Calu3 (cell line): Measurements from ENCODE around the gene SLC41A3. TPM values are rescaled to one million over a fixed set of nuclear protein-coding genes. Genes with fewer than 3 reads are reported as not detected.
A peak's percentile ranks its signal among the peaks of the same experiment; 100 is the strongest.

Experiments used
- BruUV-seq: library from RNA; stranded (reverse); fragments of 400-500 nt; replicated peaks from 2 replicates; lab custom pipeline; 2021; lab: Mats Ljungman, UMichigan
- CTCF ChIA-PET: fragments of 300-600 bp; sonication (Branson Sonifier 250); formaldehyde crosslinking; loops from one replicate; lab custom pipeline; 2022; ENCODE audit warnings: antibody characterized with exemption; lab: Charles Lee
- DNase-seq: peaks from one replicate; pipeline ENCODE4 v3.0.0; 2022
- H3K27ac Mint-ChIP-seq: one replicate; pipeline ENCODE4 v1.8.0; 2022; ENCODE audit warnings: mixed read lengths; ENCODE audit not compliant: unreplicated experiment
- H3K27me3 Mint-ChIP-seq: one replicate; pipeline ENCODE4 v1.8.0; 2022; ENCODE audit warnings: mixed read lengths; ENCODE audit not compliant: unreplicated experiment
- H3K36me3 Mint-ChIP-seq: one replicate; pipeline ENCODE4 v1.8.0; 2022; ENCODE audit warnings: mild to moderate bottlenecking, moderate library complexity, mixed read lengths; ENCODE audit not compliant: insufficient read depth, unreplicated experiment
- H3K4me1 Mint-ChIP-seq: one replicate; pipeline ENCODE4 v1.8.0; 2022; ENCODE audit warnings: mild to moderate bottlenecking, low read depth, mixed read lengths; ENCODE audit not compliant: unreplicated experiment
- H3K4me3 Mint-ChIP-seq: one replicate; pipeline ENCODE4 v1.8.0; 2022; ENCODE audit warnings: mild to moderate bottlenecking, low read depth, moderate library complexity, mixed read lengths; ENCODE audit not compliant: unreplicated experiment
- H3K9me3 Mint-ChIP-seq: one replicate; pipeline ENCODE4 v1.8.0; 2022; ENCODE audit warnings: low read depth, mixed read lengths; ENCODE audit not compliant: unreplicated experiment
- intact Hi-C: fragments of 100-400 bp; cut with micrococcal nuclease; formaldehyde crosslinking; loops from one replicate; pipeline ENCODE4 v1.10.0; 2022; ENCODE audit not compliant: unreplicated experiment
- total RNA-seq: library from RNA; stranded (reverse); gene quantifications from 2 replicates; pipeline ENCODE4 v1.2.3, GENCODE V29; 2022
- TF ChIP-seq, protein P1 (sequence below): fragments of 200-600 bp; IDR thresholded peaks from one replicate; pipeline ENCODE4 v1.8.0; 2022; ENCODE audit warnings: antibody characterized with exemption; ENCODE audit not compliant: unreplicated experiment

SLC41A3 gene
- total RNA-seq, 1 experiment from 2014 or later: 101 TPM

DNA sequence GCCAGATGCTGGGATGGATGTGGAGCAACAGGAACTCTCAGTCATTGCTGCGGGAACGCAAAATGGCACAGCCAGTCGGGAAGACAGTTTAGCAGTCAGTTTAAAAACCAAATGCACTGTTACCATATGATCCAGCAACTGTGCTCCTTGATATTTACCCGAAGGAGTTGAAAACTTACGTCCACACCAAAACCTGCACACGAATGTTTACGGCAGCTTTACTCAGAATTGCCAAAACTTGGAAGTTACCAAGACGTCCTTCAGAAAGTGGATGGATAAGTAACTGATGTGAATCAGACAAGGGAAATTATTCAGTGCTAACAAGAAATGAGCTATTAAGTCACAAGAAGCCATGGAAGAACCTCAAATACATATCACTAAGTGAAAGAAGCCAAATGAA, 36.1 kb upstream of the SLC41A3 start:
- peaks cover 8% of the 10 kb centered on the region for H3K4me1 Mint-ChIP-seq
- H3K36me3 Mint-ChIP-seq: no peaks in the 10 kb centered on the region
- BruUV-seq: no TSS peak
- TF ChIP-seq, protein P1, sequence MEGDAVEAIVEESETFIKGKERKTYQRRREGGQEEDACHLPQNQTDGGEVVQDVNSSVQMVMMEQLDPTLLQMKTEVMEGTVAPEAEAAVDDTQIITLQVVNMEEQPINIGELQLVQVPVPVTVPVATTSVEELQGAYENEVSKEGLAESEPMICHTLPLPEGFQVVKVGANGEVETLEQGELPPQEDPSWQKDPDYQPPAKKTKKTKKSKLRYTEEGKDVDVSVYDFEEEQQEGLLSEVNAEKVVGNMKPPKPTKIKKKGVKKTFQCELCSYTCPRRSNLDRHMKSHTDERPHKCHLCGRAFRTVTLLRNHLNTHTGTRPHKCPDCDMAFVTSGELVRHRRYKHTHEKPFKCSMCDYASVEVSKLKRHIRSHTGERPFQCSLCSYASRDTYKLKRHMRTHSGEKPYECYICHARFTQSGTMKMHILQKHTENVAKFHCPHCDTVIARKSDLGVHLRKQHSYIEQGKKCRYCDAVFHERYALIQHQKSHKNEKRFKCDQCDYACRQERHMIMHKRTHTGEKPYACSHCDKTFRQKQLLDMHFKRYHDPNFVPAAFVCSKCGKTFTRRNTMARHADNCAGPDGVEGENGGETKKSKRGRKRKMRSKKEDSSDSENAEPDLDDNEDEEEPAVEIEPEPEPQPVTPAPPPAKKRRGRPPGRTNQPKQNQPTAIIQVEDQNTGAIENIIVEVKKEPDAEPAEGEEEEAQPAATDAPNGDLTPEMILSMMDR: no peak
- no peak overlapping the region for H3K4me3 Mint-ChIP-seq
- peaks cover 17% of the 10 kb centered on the region for H3K27me3 Mint-ChIP-seq
- H3K9me3 Mint-ChIP-seq: peaks cover 3% of the 10 kb centered on the region
- CTCF ChIA-PET: interaction anchor here (0.7 kb wide), 1 partner anchor 14 kb away, joined by 3 read pairs; no protein-coding TSS in a partner anchor
- H3K27ac Mint-ChIP-seq: no peak overlapping the region
- intact Hi-C loops: loop anchor here (10.0 kb wide), 1 partner anchor 195 kb away; no protein-coding TSS in a partner anchor
- DNase-seq: no peak

DNA sequence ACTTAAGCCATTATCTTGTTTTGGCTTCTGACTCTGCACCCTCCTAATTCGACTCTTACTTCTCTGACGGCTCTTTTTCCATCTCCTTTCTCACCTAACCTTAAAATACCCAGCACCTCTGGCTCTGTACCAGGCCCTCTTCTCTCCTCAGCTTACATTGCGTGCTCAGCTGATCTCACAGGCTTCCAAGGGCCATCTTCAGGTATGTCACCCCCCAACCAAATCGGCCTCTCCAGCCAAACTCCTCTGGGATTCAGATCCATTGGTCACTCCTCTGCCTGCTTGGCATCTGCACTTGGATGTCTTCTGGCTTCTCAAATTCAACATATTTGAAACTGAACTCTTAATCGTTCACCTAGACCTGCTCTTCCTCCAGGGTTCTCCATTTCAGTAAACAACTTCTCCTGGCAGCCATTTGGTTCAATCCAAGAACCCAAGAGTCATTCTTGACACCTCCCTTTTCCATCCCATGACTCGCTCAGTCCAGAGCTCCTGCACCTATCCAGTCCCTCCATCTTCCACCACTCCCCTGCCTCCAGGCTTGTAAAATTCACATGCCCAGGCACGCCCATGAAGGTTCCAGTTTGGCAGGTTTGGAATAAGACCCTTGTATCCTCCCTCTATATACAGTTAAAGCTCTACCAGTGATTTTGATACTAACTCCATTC, 35.2 kb upstream of the SLC41A3 start:
- DNase-seq: peak; percentile 0
- TF ChIP-seq, protein P1: no peak
- no TSS peak for BruUV-seq
- Mint-ChIP-seq H3K4me3 (no peak overlapping the region), H3K36me3 (no peaks in the 10 kb centered on the region), H3K4me1 (peaks cover 8% of the 10 kb centered on the region), H3K9me3 (peaks cover 3% of the 10 kb centered on the region), H3K27ac (no peak overlapping the region), H3K27me3 (peaks cover 17% of the 10 kb centered on the region)
- CTCF ChIA-PET: no interaction called here
- intact Hi-C loops: no loop called here

GRCh38 chr3:126118591-126118990, 34.7 kb upstream of the SLC41A3 start:
- TF ChIP-seq, protein P1: no peak
- CTCF ChIA-PET: no interaction called here
- DNase-seq: peak; percentile 2
- BruUV-seq: no TSS peak
- H3K36me3 Mint-ChIP-seq: no peaks in the 10 kb centered on the region
- H3K27me3 Mint-ChIP-seq: peaks cover 17% of the 10 kb centered on the region
- H3K4me3 Mint-ChIP-seq: no peak overlapping the region
- H3K9me3 Mint-ChIP-seq: peaks cover 3% of the 10 kb centered on the region
- no peak overlapping the region for H3K27ac Mint-ChIP-seq
- H3K4me1 Mint-ChIP-seq: peaks cover 8% of the 10 kb centered on the region
- intact Hi-C loops: no loop called here

GRCh38 chr3:126117786-126118185, 33.9 kb upstream of the SLC41A3 start:
- BruUV-seq: no TSS peak
- peaks cover 17% of the 10 kb centered on the region for H3K27me3 Mint-ChIP-seq
- no peak overlapping the region for H3K4me3 Mint-ChIP-seq
- no peaks in the 10 kb centered on the region for H3K36me3 Mint-ChIP-seq
- peaks cover 3% of the 10 kb centered on the region for H3K9me3 Mint-ChIP-seq
- intact Hi-C loops: no loop called here
- H3K27ac Mint-ChIP-seq: no peak overlapping the region
- TF ChIP-seq, protein P1: no peak
- no peak for DNase-seq
- H3K4me1 Mint-ChIP-seq: peaks cover 8% of the 10 kb centered on the region
- CTCF ChIA-PET: interaction anchor here (0.7 kb wide), 1 partner anchor 12 kb away, joined by 6 read pairs; no protein-coding TSS in a partner anchor
